ENCODE data around the gene MSMO1. TPM values are rescaled to one million over a fixed set of nuclear protein-coding genes. Genes with fewer than 3 reads are reported as not detected.
"Not testable (repeated sequence)": the region's sequence is repeated elsewhere in the genome, so short reads cannot be mapped to it uniquely, and the experiment has no call there.

Gene MSMO1
- 19.2 TPM for total RNA-seq
- 26.8 TPM for polyA plus RNA-seq
- long read RNA-seq, donor 1, partial matches to known transcripts, result 0 of 2 reads
- long read RNA-seq, donor 1, other reads (novel, unspliced or antisense), result 0 of 2 reads
- long read RNA-seq, donor 2, result 0 reads
- long read RNA-seq, donor 3, transcript MSMO1-201 (6 exons, 2,269 nt), result major isoform, 6 of 6 reads
- long read RNA-seq, donor 3, partial matches to known transcripts, result 0 of 6 reads
- long read RNA-seq, donor 3, other reads (novel, unspliced or antisense), result 0 of 6 reads
- long read RNA-seq, donor 4, transcript MSMO1-201 (6 exons, 2,269 nt), result major isoform, 10 of 10 reads
- long read RNA-seq, donor 4, partial matches to known transcripts, result 0 of 10 reads
- long read RNA-seq, donor 4, other reads (novel, unspliced or antisense), result 0 of 10 reads
- long read RNA-seq, donor 5, transcript MSMO1-201 (6 exons, 2,269 nt), result major isoform, 14 of 16 reads
- long read RNA-seq, donor 5, partial matches to known transcripts, result 0 of 16 reads
- long read RNA-seq, donor 5, other reads (novel, unspliced or antisense), result 0 of 16 reads
- long read RNA-seq, donor 6, transcript MSMO1-201 (6 exons, 2,269 nt), result major isoform, 11 of 11 reads
- long read RNA-seq, donor 6, partial matches to known transcripts, result 0 of 11 reads
- long read RNA-seq, donor 6, other reads (novel, unspliced or antisense), result 0 of 11 reads
- long read RNA-seq, donor 7, transcript MSMO1-201 (6 exons, 2,269 nt), result major isoform, 19 of 22 reads
- long read RNA-seq, donor 7, partial matches to known transcripts, result 0 of 22 reads
- long read RNA-seq, donor 7, other reads (novel, unspliced or antisense), result 0 of 22 reads
- long read RNA-seq, donor 8, partial matches to known transcripts, result 5 of 8 reads
- long read RNA-seq, donor 8, other reads (novel, unspliced or antisense), result 0 of 8 reads
- long read RNA-seq, donor 9, partial matches to known transcripts, result 0 of 4 reads
- long read RNA-seq, donor 9, other reads (novel, unspliced or antisense), result 0 of 4 reads
- long read RNA-seq, donor 10, transcript MSMO1-201 (6 exons, 2,269 nt), result major isoform, 5 of 7 reads
- long read RNA-seq, donor 10, partial matches to known transcripts, result 0 of 7 reads
- long read RNA-seq, donor 10, other reads (novel, unspliced or antisense), result 0 of 7 reads

GRCh38 chr4:165327211-165328100, at the start of gene MSMO1:
MSMO1 (plus strand) TSS chr4:165327669; CDS start chr4:165333371, 5,702 bp downstream.
- H3K9me3 ChIP-seq (ENCODE audit: control insufficient read depth in 2 of 2, insufficient read depth in 1 of 2, low read length in 1 of 2), result no peaks in the 10 kb centered on the region
- peak within 1 kb of the TSS; percentile 71 to 82 for H3K4me3 ChIP-seq (ENCODE audit: low read length in 2 of 2)
- peak; percentile 91 to 99 (median 97) for DNase-seq (ENCODE audit: low read depth in 6 of 9, low spot score in 9 of 9)
- peak within 1 kb of the TSS; percentile 84 to 86 for H3K27ac ChIP-seq (ENCODE audit: low read depth in 1 of 2, low read length in 1 of 2)
- H3K4me1 ChIP-seq (ENCODE audit: control insufficient read depth in 2 of 2, insufficient read depth in 2 of 2, low read length in 2 of 2), result peaks cover 0 to 18% of the 10 kb centered on the region in 2 donors
- peaks cover 3 to 4% of the 10 kb centered on the region in 2 donors for H3K36me3 ChIP-seq (ENCODE audit: control insufficient read depth in 2 of 2, insufficient read depth in 2 of 2, low read length in 1 of 2)
- H3K27me3 ChIP-seq (ENCODE audit: control insufficient read depth in 2 of 2, insufficient read depth in 1 of 2, low read length in 1 of 2), result no peaks in the 10 kb centered on the region
- WGBS, result under 1% methylated on average over 76 of the region's 76 CpGs

DNA sequence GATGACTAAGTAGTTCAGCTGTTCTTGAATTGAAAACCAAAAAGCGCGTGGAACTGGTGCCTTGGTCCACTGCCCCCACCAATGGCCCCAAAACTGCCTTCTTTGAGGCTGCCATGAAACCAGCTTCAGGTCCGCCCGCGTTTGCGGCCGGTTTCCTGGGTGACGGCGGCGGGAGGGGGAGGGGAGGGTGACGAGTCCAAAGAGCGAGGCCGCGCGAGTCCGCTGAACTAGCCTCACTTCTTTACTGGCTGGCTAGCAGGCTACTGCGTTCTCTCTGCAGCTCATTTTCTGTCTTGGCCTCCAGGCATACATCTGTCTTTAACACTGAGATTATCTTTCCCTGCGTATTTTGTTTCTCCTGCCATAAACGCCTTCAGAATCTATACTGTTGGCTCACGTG, 47.9 kb upstream of the MSMO1 start:
- H3K27ac ChIP-seq (ENCODE audit: low read depth in 1 of 2, low read length in 1 of 2); H3K9me3 ChIP-seq (ENCODE audit: control insufficient read depth in 2 of 2, insufficient read depth in 1 of 2, low read length in 1 of 2); H3K4me3 ChIP-seq (ENCODE audit: low read length in 2 of 2); H3K4me1 ChIP-seq (ENCODE audit: control insufficient read depth in 2 of 2, insufficient read depth in 2 of 2, low read length in 2 of 2); H3K27me3 ChIP-seq (ENCODE audit: control insufficient read depth in 2 of 2, insufficient read depth in 1 of 2, low read length in 1 of 2); H3K36me3 ChIP-seq (ENCODE audit: control insufficient read depth in 2 of 2, insufficient read depth in 2 of 2, low read length in 1 of 2); DNase-seq (ENCODE audit: low read depth in 6 of 9, low spot score in 9 of 9): not testable (repeated sequence)
- WGBS, result 95% methylated on average over 20 of the region's 20 CpGs

GRCh38 chr4:165284697-165285096, 42.8 kb upstream of the MSMO1 start:
- not testable (repeated sequence) for H3K4me1 ChIP-seq (ENCODE audit: control insufficient read depth in 2 of 2, insufficient read depth in 2 of 2, low read length in 2 of 2); H3K4me3 ChIP-seq (ENCODE audit: low read length in 2 of 2); H3K36me3 ChIP-seq (ENCODE audit: control insufficient read depth in 2 of 2, insufficient read depth in 2 of 2, low read length in 1 of 2); DNase-seq (ENCODE audit: low read depth in 6 of 9, low spot score in 9 of 9); H3K9me3 ChIP-seq (ENCODE audit: control insufficient read depth in 2 of 2, insufficient read depth in 1 of 2, low read length in 1 of 2); H3K27me3 ChIP-seq (ENCODE audit: control insufficient read depth in 2 of 2, insufficient read depth in 1 of 2, low read length in 1 of 2); H3K27ac ChIP-seq (ENCODE audit: low read depth in 1 of 2, low read length in 1 of 2)
- 98% methylated on average over 3 of the region's 3 CpGs for WGBS

- not testable (repeated sequence) for H3K36me3 ChIP-seq (ENCODE audit: control insufficient read depth in 2 of 2, insufficient read depth in 2 of 2, low read length in 1 of 2); H3K4me3 ChIP-seq (ENCODE audit: low read length in 2 of 2); H3K27ac ChIP-seq (ENCODE audit: low read depth in 1 of 2, low read length in 1 of 2); H3K9me3 ChIP-seq (ENCODE audit: control insufficient read depth in 2 of 2, insufficient read depth in 1 of 2, low read length in 1 of 2); DNase-seq (ENCODE audit: low read depth in 6 of 9, low spot score in 9 of 9); H3K27me3 ChIP-seq (ENCODE audit: control insufficient read depth in 2 of 2, insufficient read depth in 1 of 2, low read length in 1 of 2); H3K4me1 ChIP-seq (ENCODE audit: control insufficient read depth in 2 of 2, insufficient read depth in 2 of 2, low read length in 2 of 2)
- WGBS, result 91% methylated on average over 4 of the region's 4 CpGs
These were observed 40.7 kb upstream of the MSMO1 start for GRCh38 chr4:165286619-165287340.

- H3K9me3 ChIP-seq (ENCODE audit: control insufficient read depth in 2 of 2, insufficient read depth in 1 of 2, low read length in 1 of 2), result peaks cover 0 to 2% of the 10 kb centered on the region in 2 donors
- H3K36me3 ChIP-seq (ENCODE audit: control insufficient read depth in 2 of 2, insufficient read depth in 2 of 2, low read length in 1 of 2), result no peaks in the 10 kb centered on the region
- H3K27me3 ChIP-seq (ENCODE audit: control insufficient read depth in 2 of 2, insufficient read depth in 1 of 2, low read length in 1 of 2), result no peaks in the 10 kb centered on the region
- H3K4me3 ChIP-seq (ENCODE audit: low read length in 2 of 2), result no peak overlapping the region
- H3K27ac ChIP-seq (ENCODE audit: low read depth in 1 of 2, low read length in 1 of 2), result no peak overlapping the region
- no peak for DNase-seq (ENCODE audit: low read depth in 6 of 9, low spot score in 9 of 9)
- WGBS, result 88% methylated on average over 3 of the region's 3 CpGs
- H3K4me1 ChIP-seq (ENCODE audit: control insufficient read depth in 2 of 2, insufficient read depth in 2 of 2, low read length in 2 of 2), result no peaks in the 10 kb centered on the region
These were observed 39.2 kb upstream of the MSMO1 start for GRCh38 chr4:165288226-165288625.

DNA sequence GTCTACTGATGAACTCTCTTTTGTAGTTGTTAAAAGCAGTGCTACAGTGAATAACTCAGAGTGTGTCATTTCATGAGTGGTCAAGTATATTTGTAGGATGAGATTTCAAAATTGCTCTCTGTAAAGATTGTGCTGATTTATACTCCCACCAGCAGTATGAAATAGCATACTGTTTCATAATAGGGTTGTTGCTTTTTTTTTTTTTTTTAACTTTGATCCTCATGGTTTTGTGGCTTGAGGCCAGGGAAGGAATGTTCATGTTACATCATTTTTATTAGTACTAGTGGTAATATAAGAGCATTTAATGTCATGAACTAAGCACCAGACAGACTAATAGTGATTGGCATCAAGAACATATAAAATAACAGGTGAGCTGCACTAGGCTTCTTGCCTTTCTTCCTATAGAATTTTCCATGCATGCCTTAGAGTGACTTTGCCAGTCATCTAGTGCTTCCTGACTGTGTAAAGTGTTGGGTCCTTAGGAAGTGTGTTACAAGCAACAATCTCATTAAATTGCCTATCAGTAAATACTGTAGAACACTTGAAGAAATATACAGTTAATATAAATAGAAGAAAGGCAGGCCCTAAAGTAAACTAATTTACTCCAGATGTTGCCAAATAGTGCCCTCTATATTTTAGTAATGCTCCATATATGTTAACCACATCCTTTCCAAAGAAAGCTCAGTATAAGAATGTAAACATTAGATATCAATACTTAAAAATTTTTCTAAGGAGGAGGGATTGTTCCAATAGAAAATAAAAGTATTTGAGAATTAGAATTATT, 38.6 kb upstream of the MSMO1 start:
- Histone ChIP-seq H3K9me3 (ENCODE audit: control insufficient read depth in 2 of 2, insufficient read depth in 1 of 2, low read length in 1 of 2) (peaks cover 0 to under 1% of the 10 kb centered on the region in 2 donors), H3K4me3 (ENCODE audit: low read length in 2 of 2) (no peak overlapping the region), H3K4me1 (ENCODE audit: control insufficient read depth in 2 of 2, insufficient read depth in 2 of 2, low read length in 2 of 2) (no peaks in the 10 kb centered on the region), H3K27ac (ENCODE audit: low read depth in 1 of 2, low read length in 1 of 2) (no peak overlapping the region), H3K27me3 (ENCODE audit: control insufficient read depth in 2 of 2, insufficient read depth in 1 of 2, low read length in 1 of 2) (no peaks in the 10 kb centered on the region), H3K36me3 (ENCODE audit: control insufficient read depth in 2 of 2, insufficient read depth in 2 of 2, low read length in 1 of 2) (no peaks in the 10 kb centered on the region)
- DNase-seq (ENCODE audit: low read depth in 6 of 9, low spot score in 9 of 9), result no peak

DNA sequence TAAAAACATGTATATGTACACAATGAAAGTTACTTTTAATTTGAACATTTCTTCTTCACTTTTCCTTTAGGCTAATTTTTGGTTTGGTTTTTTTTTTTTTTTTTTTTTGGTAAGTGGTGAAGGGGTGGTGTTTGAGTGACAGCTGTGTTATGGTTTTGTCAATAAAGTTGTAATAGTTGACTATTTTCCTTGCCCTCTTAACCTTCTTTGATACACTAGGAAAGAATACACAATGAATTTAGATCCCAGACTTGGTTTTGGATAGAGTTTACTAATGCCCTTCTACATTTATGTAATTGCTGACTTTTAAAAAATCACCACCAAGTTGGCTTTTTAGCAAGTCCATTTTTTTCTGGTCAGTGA, 38.1 kb upstream of the MSMO1 start:
- no peaks in the 10 kb centered on the region for H3K4me1 ChIP-seq (ENCODE audit: control insufficient read depth in 2 of 2, insufficient read depth in 2 of 2, low read length in 2 of 2)
- DNase-seq (ENCODE audit: low read depth in 6 of 9, low spot score in 9 of 9), result no peak
- H3K9me3 ChIP-seq (ENCODE audit: control insufficient read depth in 2 of 2, insufficient read depth in 1 of 2, low read length in 1 of 2), result no peaks in the 10 kb centered on the region
- H3K36me3 ChIP-seq (ENCODE audit: control insufficient read depth in 2 of 2, insufficient read depth in 2 of 2, low read length in 1 of 2), result no peaks in the 10 kb centered on the region
- no peak overlapping the region for H3K4me3 ChIP-seq (ENCODE audit: low read length in 2 of 2)
- H3K27me3 ChIP-seq (ENCODE audit: control insufficient read depth in 2 of 2, insufficient read depth in 1 of 2, low read length in 1 of 2), result no peaks in the 10 kb centered on the region
- no peak overlapping the region for H3K27ac ChIP-seq (ENCODE audit: low read depth in 1 of 2, low read length in 1 of 2)

Data from thymus (tissue), 14 donors.